C4-2B (cell line): ENCODE measurements around the gene ARPC3.

Experiments
- ZFX ChIP-seq: fragments of 450-650 bp; IDR thresholded peaks from 2 replicates; pipeline ENCODE4 v1.6.1; 2017
- TF ChIP-seq, protein P1 (sequence below): fragments of 450-650 bp; conservative IDR thresholded peaks from 2 replicates; pipeline ENCODE4 v1.5.1; 2017; ENCODE audit warnings: mild to moderate bottlenecking

- TF ChIP-seq, protein P1, sequence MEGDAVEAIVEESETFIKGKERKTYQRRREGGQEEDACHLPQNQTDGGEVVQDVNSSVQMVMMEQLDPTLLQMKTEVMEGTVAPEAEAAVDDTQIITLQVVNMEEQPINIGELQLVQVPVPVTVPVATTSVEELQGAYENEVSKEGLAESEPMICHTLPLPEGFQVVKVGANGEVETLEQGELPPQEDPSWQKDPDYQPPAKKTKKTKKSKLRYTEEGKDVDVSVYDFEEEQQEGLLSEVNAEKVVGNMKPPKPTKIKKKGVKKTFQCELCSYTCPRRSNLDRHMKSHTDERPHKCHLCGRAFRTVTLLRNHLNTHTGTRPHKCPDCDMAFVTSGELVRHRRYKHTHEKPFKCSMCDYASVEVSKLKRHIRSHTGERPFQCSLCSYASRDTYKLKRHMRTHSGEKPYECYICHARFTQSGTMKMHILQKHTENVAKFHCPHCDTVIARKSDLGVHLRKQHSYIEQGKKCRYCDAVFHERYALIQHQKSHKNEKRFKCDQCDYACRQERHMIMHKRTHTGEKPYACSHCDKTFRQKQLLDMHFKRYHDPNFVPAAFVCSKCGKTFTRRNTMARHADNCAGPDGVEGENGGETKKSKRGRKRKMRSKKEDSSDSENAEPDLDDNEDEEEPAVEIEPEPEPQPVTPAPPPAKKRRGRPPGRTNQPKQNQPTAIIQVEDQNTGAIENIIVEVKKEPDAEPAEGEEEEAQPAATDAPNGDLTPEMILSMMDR, result no peak
- no peak for TF ChIP-seq ZFX
Observed at GRCh38 chr12:110466791-110467190, 16.7 kb upstream of the ARPC3 start.
